ENCODE measurements around the gene HOXB4.

DNA sequence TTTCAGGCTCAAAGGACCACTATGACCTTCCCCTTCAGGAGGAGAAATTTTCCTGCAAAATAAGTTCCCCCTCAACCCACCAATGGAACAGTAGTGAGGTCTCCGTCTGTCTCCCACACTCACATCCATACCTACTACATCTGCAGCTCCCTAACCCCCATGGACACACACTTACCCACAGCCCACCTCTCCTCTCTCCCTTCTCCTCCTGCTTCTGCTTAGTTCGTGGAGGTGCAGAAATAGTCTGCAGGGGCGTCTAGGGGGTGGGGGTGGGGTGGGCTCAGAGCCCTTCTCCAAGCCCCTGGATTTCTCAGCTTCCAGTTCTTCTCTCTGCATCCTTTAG is 8.9 kb downstream of the HOXB4 start:
- TF ChIP-seq POLR2A (IDR thresholded peaks at IDR 0.05): no peak
- no peak for TF ChIP-seq CTCF (IDR thresholded peaks at IDR 0.05)
